Measurements from ENCODE around the gene POLR2E. TPM values are rescaled to one million over a fixed set of nuclear protein-coding genes. Genes with fewer than 3 reads are reported as not detected.

POLR2E gene
- polyA plus RNA-seq, 1 donor (not counting 4 experiments of a cell fraction or from before 2014, with no cell fraction given): 178 TPM

- Histone ChIP-seq H3K4me1 (ENCODE audit: control insufficient read depth, extremely low read depth, insufficient read depth, low read length) (peaks cover 19% of the 10 kb centered on the region), H4K20me1 (ENCODE audit: control insufficient read depth, extremely low read depth, insufficient read depth, low read length) (peaks cover 6% of the 10 kb centered on the region), H3K9me3 (ENCODE audit: control insufficient read depth, low read depth, low read length) (no peaks in the 10 kb centered on the region), H3K9me1 (ENCODE audit: control insufficient read depth, extremely low read depth, insufficient read depth, low read length) (no peaks in the 10 kb centered on the region), H3K9ac (ENCODE audit: control insufficient read depth, extremely low read depth, insufficient read depth, low read length) (no peak overlapping the region), H2AFZ (ENCODE audit: control insufficient read depth, low read length) (no peak overlapping the region), H3K4me2 (ENCODE audit: control insufficient read depth, extremely low read depth, insufficient read depth, low read depth, low read length) (no peak overlapping the region), H3K36me3 (ENCODE audit: control insufficient read depth in 2 of 2, extremely low read depth in 1 of 2, insufficient read depth in 2 of 2, low read length in 2 of 2) (peaks cover 12 to 17% of the 10 kb centered on the region in 2 experiments), H3K79me2 (ENCODE audit: control insufficient read depth, insufficient read depth, low read length) (peaks cover 68% of the 10 kb centered on the region), H3K27me3 (ENCODE audit: control insufficient read depth, extremely low read depth, insufficient read depth, low read length) (no peaks in the 10 kb centered on the region), H3K4me3 (ENCODE audit: control insufficient read depth in 2 of 3, extremely low read depth in 1 of 3, insufficient read depth in 2 of 3, low read depth in 1 of 3, low read length in 3 of 3) (no peak overlapping the region), H3K27ac (ENCODE audit: control insufficient read depth, insufficient read depth, low read length) (no peak overlapping the region)
- TF ChIP-seq, protein P1, sequence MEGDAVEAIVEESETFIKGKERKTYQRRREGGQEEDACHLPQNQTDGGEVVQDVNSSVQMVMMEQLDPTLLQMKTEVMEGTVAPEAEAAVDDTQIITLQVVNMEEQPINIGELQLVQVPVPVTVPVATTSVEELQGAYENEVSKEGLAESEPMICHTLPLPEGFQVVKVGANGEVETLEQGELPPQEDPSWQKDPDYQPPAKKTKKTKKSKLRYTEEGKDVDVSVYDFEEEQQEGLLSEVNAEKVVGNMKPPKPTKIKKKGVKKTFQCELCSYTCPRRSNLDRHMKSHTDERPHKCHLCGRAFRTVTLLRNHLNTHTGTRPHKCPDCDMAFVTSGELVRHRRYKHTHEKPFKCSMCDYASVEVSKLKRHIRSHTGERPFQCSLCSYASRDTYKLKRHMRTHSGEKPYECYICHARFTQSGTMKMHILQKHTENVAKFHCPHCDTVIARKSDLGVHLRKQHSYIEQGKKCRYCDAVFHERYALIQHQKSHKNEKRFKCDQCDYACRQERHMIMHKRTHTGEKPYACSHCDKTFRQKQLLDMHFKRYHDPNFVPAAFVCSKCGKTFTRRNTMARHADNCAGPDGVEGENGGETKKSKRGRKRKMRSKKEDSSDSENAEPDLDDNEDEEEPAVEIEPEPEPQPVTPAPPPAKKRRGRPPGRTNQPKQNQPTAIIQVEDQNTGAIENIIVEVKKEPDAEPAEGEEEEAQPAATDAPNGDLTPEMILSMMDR (optimal IDR thresholded peaks at IDR 0.05 in 1 of 3, IDR thresholded peaks at IDR 0.05 in 1 of 3, conservative IDR thresholded peaks at IDR 0.05 in 1 of 3; ENCODE audit: extremely low read depth in 1 of 3, insufficient read depth in 2 of 3, low read length in 3 of 3): no peak
- TF ChIP-seq EZH2 (IDR thresholded peaks at IDR 0.05; ENCODE audit: low read length): no peak
- DNase-seq (ENCODE audit: low read depth, low spot score) (no peak), FAIRE-seq (no peak)
- dilution Hi-C loops (cut with MboI; ENCODE audit: extremely low pct_ligation_motif_present, low sequenced_read_pairs): no loop called here
Measured at GRCh38 chr19:1134431-1134830, 39.3 kb upstream of the POLR2E start.

DNA sequence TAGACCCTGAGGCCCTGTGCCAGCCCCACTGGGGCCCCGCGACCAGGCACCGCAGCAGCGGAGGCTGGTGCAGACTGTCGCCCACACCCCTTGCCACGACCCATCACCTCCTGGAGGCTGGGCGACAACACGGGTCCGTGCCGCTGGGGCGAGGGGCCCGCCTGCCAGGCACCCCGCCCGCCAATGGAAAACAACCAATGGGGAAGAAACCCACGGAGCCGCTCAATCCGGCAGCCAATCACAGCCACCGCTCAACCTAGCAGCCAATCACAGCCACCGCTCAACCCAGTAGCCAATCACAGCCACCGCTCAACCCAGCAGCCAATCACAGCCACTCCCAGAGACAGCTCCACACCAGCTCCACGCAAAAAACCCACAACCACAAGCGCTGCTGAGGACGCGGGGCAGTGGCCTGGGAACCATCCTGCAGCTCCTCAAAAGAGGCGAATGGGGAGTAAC, 38.3 kb upstream of the POLR2E start:
- dilution Hi-C loops (cut with MboI; ENCODE audit: extremely low pct_ligation_motif_present, low sequenced_read_pairs): no loop called here
- no peak for DNase-seq (ENCODE audit: low read depth, low spot score)
- peaks cover 12 to 19% of the 10 kb centered on the region in 2 experiments for H3K36me3 ChIP-seq (ENCODE audit: control insufficient read depth in 2 of 2, extremely low read depth in 1 of 2, insufficient read depth in 2 of 2, low read length in 2 of 2)
- no peaks in the 10 kb centered on the region for H3K9me1 ChIP-seq (ENCODE audit: control insufficient read depth, extremely low read depth, insufficient read depth, low read length)
- peaks cover 70% of the 10 kb centered on the region for H3K79me2 ChIP-seq (ENCODE audit: control insufficient read depth, insufficient read depth, low read length)
- H3K9me3 ChIP-seq (ENCODE audit: control insufficient read depth, low read depth, low read length): no peaks in the 10 kb centered on the region
- no peak for TF ChIP-seq EZH2 (IDR thresholded peaks at IDR 0.05; ENCODE audit: low read length)
- TF ChIP-seq, protein P1 (optimal IDR thresholded peaks at IDR 0.05 in 1 of 3, IDR thresholded peaks at IDR 0.05 in 1 of 3, conservative IDR thresholded peaks at IDR 0.05 in 1 of 3; ENCODE audit: extremely low read depth in 1 of 3, insufficient read depth in 2 of 3, low read length in 3 of 3): no peak
- no peak overlapping the region for H3K4me3 ChIP-seq (ENCODE audit: control insufficient read depth in 2 of 3, extremely low read depth in 1 of 3, insufficient read depth in 2 of 3, low read depth in 1 of 3, low read length in 3 of 3)
- no peak overlapping the region for H2AFZ ChIP-seq (ENCODE audit: control insufficient read depth, low read length)
- no peak overlapping the region for H3K4me2 ChIP-seq (ENCODE audit: control insufficient read depth, extremely low read depth, insufficient read depth, low read depth, low read length)
- no peak for FAIRE-seq
- H3K4me1 ChIP-seq (ENCODE audit: control insufficient read depth, extremely low read depth, insufficient read depth, low read length): peaks cover 19% of the 10 kb centered on the region
- H4K20me1 ChIP-seq (ENCODE audit: control insufficient read depth, extremely low read depth, insufficient read depth, low read length): peaks cover 9% of the 10 kb centered on the region
- H3K9ac ChIP-seq (ENCODE audit: control insufficient read depth, extremely low read depth, insufficient read depth, low read length): no peak overlapping the region
- no peaks in the 10 kb centered on the region for H3K27me3 ChIP-seq (ENCODE audit: control insufficient read depth, extremely low read depth, insufficient read depth, low read length)
- no peak overlapping the region for H3K27ac ChIP-seq (ENCODE audit: control insufficient read depth, insufficient read depth, low read length)
